ENCODE results near the gene KRT33B.

The KRT33B gene

DNA sequence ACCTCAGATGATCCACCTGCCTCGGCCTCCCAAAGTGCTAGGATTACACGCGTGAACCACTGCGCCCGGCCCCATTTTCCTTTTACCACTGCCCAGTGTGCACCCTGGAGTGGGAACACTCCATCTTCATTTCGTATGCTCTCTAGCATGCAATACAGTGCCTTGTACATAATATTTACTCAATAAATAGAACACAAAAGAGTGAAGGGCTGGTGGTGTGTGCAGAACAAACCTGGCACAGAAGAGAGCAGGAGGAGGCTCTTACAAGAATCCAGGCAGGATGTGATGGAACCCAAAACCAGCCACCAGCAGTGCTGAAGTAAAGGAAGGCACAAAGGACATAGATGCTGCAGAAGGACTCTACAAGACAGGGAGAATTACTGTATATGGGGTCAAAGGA is 47.5 kb upstream of the KRT33B start:
- no peak for TF ChIP-seq EZH2 (optimal IDR thresholded peaks at IDR 0.05; ENCODE audit: low read depth, low read length)
- no peak for TF ChIP-seq EZH2phosphoT487 (IDR thresholded peaks at IDR 0.05; ENCODE audit: low read length)
- TF ChIP-seq, protein P1, sequence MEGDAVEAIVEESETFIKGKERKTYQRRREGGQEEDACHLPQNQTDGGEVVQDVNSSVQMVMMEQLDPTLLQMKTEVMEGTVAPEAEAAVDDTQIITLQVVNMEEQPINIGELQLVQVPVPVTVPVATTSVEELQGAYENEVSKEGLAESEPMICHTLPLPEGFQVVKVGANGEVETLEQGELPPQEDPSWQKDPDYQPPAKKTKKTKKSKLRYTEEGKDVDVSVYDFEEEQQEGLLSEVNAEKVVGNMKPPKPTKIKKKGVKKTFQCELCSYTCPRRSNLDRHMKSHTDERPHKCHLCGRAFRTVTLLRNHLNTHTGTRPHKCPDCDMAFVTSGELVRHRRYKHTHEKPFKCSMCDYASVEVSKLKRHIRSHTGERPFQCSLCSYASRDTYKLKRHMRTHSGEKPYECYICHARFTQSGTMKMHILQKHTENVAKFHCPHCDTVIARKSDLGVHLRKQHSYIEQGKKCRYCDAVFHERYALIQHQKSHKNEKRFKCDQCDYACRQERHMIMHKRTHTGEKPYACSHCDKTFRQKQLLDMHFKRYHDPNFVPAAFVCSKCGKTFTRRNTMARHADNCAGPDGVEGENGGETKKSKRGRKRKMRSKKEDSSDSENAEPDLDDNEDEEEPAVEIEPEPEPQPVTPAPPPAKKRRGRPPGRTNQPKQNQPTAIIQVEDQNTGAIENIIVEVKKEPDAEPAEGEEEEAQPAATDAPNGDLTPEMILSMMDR (IDR thresholded peaks at IDR 0.05; ENCODE audit: low read length): no peak
- Histone ChIP-seq H4K20me1 (ENCODE audit: insufficient read depth, low read length) (no peaks in the 10 kb centered on the region), H3K36me3 (replicated peaks; ENCODE audit: insufficient read depth, low read length) (no peaks in the 10 kb centered on the region), H3K27ac (ENCODE audit: low read length) (no peak overlapping the region), H3K9me3 (replicated peaks; ENCODE audit: insufficient read depth, low read length) (no peaks in the 10 kb centered on the region), H3F3A (ENCODE audit: insufficient read depth, low read length) (no peaks in the 10 kb centered on the region), H3K79me2 (ENCODE audit: low read length) (no peaks in the 10 kb centered on the region), H3K4me3 (ENCODE audit: low read length) (no peak overlapping the region), H2AFZ (ENCODE audit: low read length) (no peak overlapping the region), H3K9me2 (replicated peaks; ENCODE audit: insufficient read depth, low read length) (no peaks in the 10 kb centered on the region), H3K4me2 (ENCODE audit: low read depth, low read length) (no peak overlapping the region), H3K9ac (ENCODE audit: low read length) (no peak overlapping the region), H3K27me3 (replicated peaks; ENCODE audit: insufficient read depth, low read length) (no peaks in the 10 kb centered on the region), H3K4me1 (ENCODE audit: low read length) (no peaks in the 10 kb centered on the region)
- DNase-seq: no peak

DNA sequence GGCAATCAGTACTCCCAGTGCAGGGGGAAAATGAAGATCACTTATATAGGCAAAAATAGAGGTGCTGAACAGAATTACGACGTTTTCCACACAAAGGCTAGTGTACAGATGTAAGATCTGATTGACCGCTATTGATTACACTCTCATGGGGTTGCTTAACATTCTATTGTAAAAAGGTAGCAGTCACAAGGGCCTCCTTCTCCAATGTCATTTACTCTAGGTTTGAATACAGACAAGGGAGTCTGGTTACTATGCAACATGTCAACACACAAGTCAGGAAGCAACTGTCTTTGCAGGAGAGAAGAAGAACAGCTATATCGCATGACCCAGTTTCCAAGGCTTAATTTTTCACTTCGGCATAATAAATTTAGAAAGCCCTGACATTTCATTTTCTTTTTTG is 46.9 kb upstream of the KRT33B start:
- Histone ChIP-seq H3K27me3 (replicated peaks; ENCODE audit: insufficient read depth, low read length) (no peaks in the 10 kb centered on the region), H3K4me2 (ENCODE audit: low read depth, low read length) (no peak overlapping the region), H3K9ac (ENCODE audit: low read length) (no peak overlapping the region), H3K4me3 (ENCODE audit: low read length) (no peak overlapping the region), H3F3A (ENCODE audit: insufficient read depth, low read length) (no peaks in the 10 kb centered on the region), H4K20me1 (ENCODE audit: insufficient read depth, low read length) (no peaks in the 10 kb centered on the region), H3K79me2 (ENCODE audit: low read length) (no peaks in the 10 kb centered on the region), H2AFZ (ENCODE audit: low read length) (no peak overlapping the region), H3K36me3 (replicated peaks; ENCODE audit: insufficient read depth, low read length) (no peaks in the 10 kb centered on the region), H3K27ac (ENCODE audit: low read length) (no peak overlapping the region), H3K9me3 (replicated peaks; ENCODE audit: insufficient read depth, low read length) (no peaks in the 10 kb centered on the region), H3K9me2 (replicated peaks; ENCODE audit: insufficient read depth, low read length) (no peaks in the 10 kb centered on the region), H3K4me1 (ENCODE audit: low read length) (no peaks in the 10 kb centered on the region)
- DNase-seq: no peak
- TF ChIP-seq EZH2phosphoT487 (IDR thresholded peaks at IDR 0.05; ENCODE audit: low read length) (no peak), EZH2 (optimal IDR thresholded peaks at IDR 0.05; ENCODE audit: low read depth, low read length) (no peak)
- TF ChIP-seq, protein P1 (IDR thresholded peaks at IDR 0.05; ENCODE audit: low read length): no peak

DNA sequence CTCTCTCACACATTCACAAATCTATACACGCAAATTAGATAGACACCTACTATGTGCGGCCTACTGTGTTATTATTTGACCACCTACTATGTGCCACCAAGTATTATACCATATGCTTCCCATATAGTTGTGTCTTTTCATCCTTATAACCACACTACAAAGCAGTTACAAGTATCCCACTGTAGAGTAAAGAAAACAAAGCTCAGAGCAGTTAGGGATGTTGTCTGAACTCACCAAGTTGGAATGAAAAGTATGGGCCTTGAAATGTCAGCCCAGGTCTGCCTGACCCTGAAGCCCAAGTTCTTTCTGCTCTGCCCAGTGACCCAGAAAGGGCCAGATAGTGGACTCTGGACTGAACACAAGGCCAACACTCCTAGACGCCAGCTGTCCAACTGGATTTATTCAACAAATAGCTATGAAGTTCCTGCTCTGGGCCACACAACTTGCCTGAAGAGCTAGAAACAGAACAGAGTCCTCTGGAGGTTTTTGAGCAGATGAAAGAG is 46.3 kb upstream of the KRT33B start:
- Histone ChIP-seq H3K9me3 (replicated peaks; ENCODE audit: insufficient read depth, low read length) (no peaks in the 10 kb centered on the region), H3K79me2 (ENCODE audit: low read length) (no peaks in the 10 kb centered on the region), H3K9ac (ENCODE audit: low read length) (no peak overlapping the region), H3F3A (ENCODE audit: insufficient read depth, low read length) (no peaks in the 10 kb centered on the region), H3K27ac (ENCODE audit: low read length) (no peak overlapping the region), H3K4me3 (ENCODE audit: low read length) (no peak overlapping the region), H4K20me1 (ENCODE audit: insufficient read depth, low read length) (no peaks in the 10 kb centered on the region), H3K4me1 (ENCODE audit: low read length) (no peaks in the 10 kb centered on the region), H3K36me3 (replicated peaks; ENCODE audit: insufficient read depth, low read length) (no peaks in the 10 kb centered on the region), H3K4me2 (ENCODE audit: low read depth, low read length) (no peak overlapping the region), H3K27me3 (replicated peaks; ENCODE audit: insufficient read depth, low read length) (no peaks in the 10 kb centered on the region), H3K9me2 (replicated peaks; ENCODE audit: insufficient read depth, low read length) (no peaks in the 10 kb centered on the region), H2AFZ (ENCODE audit: low read length) (no peak overlapping the region)
- DNase-seq: no peak
- TF ChIP-seq, protein P1 (IDR thresholded peaks at IDR 0.05; ENCODE audit: low read length): no peak
- TF ChIP-seq EZH2 (optimal IDR thresholded peaks at IDR 0.05; ENCODE audit: low read depth, low read length) (no peak), EZH2phosphoT487 (IDR thresholded peaks at IDR 0.05; ENCODE audit: low read length) (no peak)
